ENCODE measurements around the gene OR4K17. TPM values are rescaled to one million over a fixed set of nuclear protein-coding genes. Genes with fewer than 3 reads are reported as not detected.
"Not testable (repeated sequence)": the region's sequence is repeated elsewhere in the genome, so short reads cannot be mapped to it uniquely, and the experiment has no call there.

OR4K17 gene
- polyA plus RNA-seq, 2 donors, result not detected

- no peak overlapping the region for H3K27ac ChIP-seq (ENCODE audit: low read depth in 2 of 2, low read length in 1 of 2)
- 52 to 55% methylated on average over 1 of the region's 1 CpG for WGBS, 2 donors
- H3K36me3 ChIP-seq (ENCODE audit: control insufficient read depth in 2 of 2, insufficient read depth in 2 of 2, low read length in 1 of 2), result no peaks in the 10 kb centered on the region
- no peaks in the 10 kb centered on the region for H3K9me3 ChIP-seq (ENCODE audit: control insufficient read depth in 2 of 2, insufficient read depth in 1 of 2, low read depth in 1 of 2, low read length in 1 of 2)
- H3K4me3 ChIP-seq (ENCODE audit: low read depth in 1 of 2, low read length in 2 of 2), result no peak overlapping the region
- H3K4me1 ChIP-seq (ENCODE audit: control insufficient read depth in 2 of 2, insufficient read depth in 2 of 2, low read length in 1 of 2), result no peaks in the 10 kb centered on the region
- H3K27me3 ChIP-seq (ENCODE audit: control insufficient read depth in 1 of 2, insufficient read depth in 2 of 2, low read length in 2 of 2), result no peaks in the 10 kb centered on the region
Measured at GRCh38 chr14:20144820-20145219, 34.3 kb downstream of the OR4K17 start.

GRCh38 chr14:20164462-20164861 lies 53.9 kb downstream of the OR4K17 start:
- no peak overlapping the region for H3K4me3 ChIP-seq (ENCODE audit: low read depth in 1 of 2, low read length in 2 of 2)
- H3K27me3 ChIP-seq (ENCODE audit: control insufficient read depth in 1 of 2, insufficient read depth in 2 of 2, low read length in 2 of 2), result no peaks in the 10 kb centered on the region
- H3K9me3 ChIP-seq (ENCODE audit: control insufficient read depth in 2 of 2, insufficient read depth in 1 of 2, low read depth in 1 of 2, low read length in 1 of 2), result peaks cover 2 to 3% of the 10 kb centered on the region in 2 donors
- H3K36me3 ChIP-seq (ENCODE audit: control insufficient read depth in 2 of 2, insufficient read depth in 2 of 2, low read length in 1 of 2), result no peaks in the 10 kb centered on the region
- no peaks in the 10 kb centered on the region for H3K4me1 ChIP-seq (ENCODE audit: control insufficient read depth in 2 of 2, insufficient read depth in 2 of 2, low read length in 1 of 2)
- H3K27ac ChIP-seq (ENCODE audit: low read depth in 2 of 2, low read length in 1 of 2), result no peak overlapping the region

- Histone ChIP-seq H3K4me3 (ENCODE audit: low read depth in 1 of 2, low read length in 2 of 2) (no peak overlapping the region), H3K4me1 (ENCODE audit: control insufficient read depth in 2 of 2, insufficient read depth in 2 of 2, low read length in 1 of 2) (no peaks in the 10 kb centered on the region), H3K9me3 (ENCODE audit: control insufficient read depth in 2 of 2, insufficient read depth in 1 of 2, low read depth in 1 of 2, low read length in 1 of 2) (peaks cover 2 to 3% of the 10 kb centered on the region in 2 donors), H3K27ac (ENCODE audit: low read depth in 2 of 2, low read length in 1 of 2) (no peak overlapping the region), H3K36me3 (ENCODE audit: control insufficient read depth in 2 of 2, insufficient read depth in 2 of 2, low read length in 1 of 2) (no peaks in the 10 kb centered on the region), H3K27me3 (ENCODE audit: control insufficient read depth in 1 of 2, insufficient read depth in 2 of 2, low read length in 2 of 2) (no peaks in the 10 kb centered on the region)
Measured at GRCh38 chr14:20167091-20167490, 56.6 kb downstream of the OR4K17 start.

GRCh38 chr14:20169852-20170251 lies 59.3 kb downstream of the OR4K17 start:
- not testable (repeated sequence) for H3K27ac ChIP-seq (ENCODE audit: low read depth in 2 of 2, low read length in 1 of 2); H3K36me3 ChIP-seq (ENCODE audit: control insufficient read depth in 2 of 2, insufficient read depth in 2 of 2, low read length in 1 of 2)

More at GRCh38 chr14:20169852-20170251, 59.3 kb downstream of the OR4K17 start:
- H3K4me1 ChIP-seq (ENCODE audit: control insufficient read depth in 2 of 2, insufficient read depth in 2 of 2, low read length in 1 of 2); H3K4me3 ChIP-seq (ENCODE audit: low read depth in 1 of 2, low read length in 2 of 2); H3K27me3 ChIP-seq (ENCODE audit: control insufficient read depth in 1 of 2, insufficient read depth in 2 of 2, low read length in 2 of 2); H3K9me3 ChIP-seq (ENCODE audit: control insufficient read depth in 2 of 2, insufficient read depth in 1 of 2, low read depth in 1 of 2, low read length in 1 of 2): not testable (repeated sequence)

Other genes with a start within 250 kb of the OR4K17 start
- gene OR4K2, start 235.6 kb upstream of the OR4K17 start, polyA plus RNA-seq, result not detected
- gene OR4K5, start 190.1 kb upstream of the OR4K17 start, polyA plus RNA-seq, result not detected
- gene OR4K1, start 179.8 kb upstream of the OR4K17 start, polyA plus RNA-seq, result not detected
- gene OR4K15, start 135.1 kb upstream of the OR4K17 start, polyA plus RNA-seq, result not detected
- gene OR4Q2, start 108.6 kb upstream of the OR4K17 start, polyA plus RNA-seq, result not detected
- gene OR4K14, start 91.4 kb upstream of the OR4K17 start, polyA plus RNA-seq, result not detected
- gene OR4K13, start 74.7 kb upstream of the OR4K17 start, polyA plus RNA-seq, result not detected
- gene OR4L1, start 50.7 kb upstream of the OR4K17 start, polyA plus RNA-seq, result not detected
- gene OR4N5, start 28.1 kb downstream of the OR4K17 start, polyA plus RNA-seq, result not detected
- gene OR11G2, start 80.2 kb downstream of the OR4K17 start, polyA plus RNA-seq, result not detected
- not detected for gene OR11H6, start 113.0 kb downstream of the OR4K17 start, polyA plus RNA-seq
- gene OR11H7, start 118.2 kb downstream of the OR4K17 start, polyA plus RNA-seq, result not detected
- not detected for gene OR11H4, start 128.5 kb downstream of the OR4K17 start, polyA plus RNA-seq
- 1 to 10 TPM; 2.9 to 4.2 TPM for gene TTC5, start 195.2 kb downstream of the OR4K17 start, polyA plus RNA-seq
- 10 to 100 TPM; 28.5 to 31.6 TPM for gene CCNB1IP1, start 222.5 kb downstream of the OR4K17 start, polyA plus RNA-seq
- 10 to 100 TPM; 11.5 to 13.3 TPM for gene PARP2, start 232.9 kb downstream of the OR4K17 start, polyA plus RNA-seq

All from esophagus (tissue), 2 donors.